ENCODE measurements around the gene GAS7.

The GAS7 gene

GRCh38 chr17:9917801-9918200 is 280.6 kb downstream of the GAS7 start:
- no peak for TF ChIP-seq CTCF (IDR thresholded peaks at IDR 0.05; ENCODE audit: low read depth, low read length)

DNA sequence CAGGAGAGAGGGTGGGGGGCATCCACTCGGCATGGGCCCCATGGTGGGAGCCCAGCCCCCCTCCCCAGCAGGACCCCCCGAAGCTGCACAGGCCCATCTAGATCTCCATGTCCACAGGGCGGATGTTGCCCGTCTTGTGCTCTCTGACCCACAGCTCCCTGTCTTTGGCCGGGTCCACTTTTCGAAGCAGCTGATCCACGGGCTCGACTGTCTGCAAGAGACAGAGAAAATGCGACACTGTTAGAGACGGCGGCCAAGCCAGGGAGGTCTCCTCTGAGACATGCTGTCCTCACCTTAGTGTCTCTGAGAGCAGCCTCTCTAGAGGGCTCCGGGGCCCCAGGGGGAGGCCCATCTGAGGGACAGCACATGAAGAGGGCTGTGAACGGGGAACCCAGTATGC is 281.3 kb downstream of the GAS7 start:
- H3K4me3 ChIP-seq (ENCODE audit: low read depth, low read length), result no peak overlapping the region
- TF ChIP-seq CTCF (IDR thresholded peaks at IDR 0.05; ENCODE audit: low read depth, low read length), result no peak

More at GRCh38 chr17:9917801-9918200, 280.6 kb downstream of the GAS7 start:
- H3K4me3 ChIP-seq (ENCODE audit: low read depth, low read length), result no peak overlapping the region

- no peak overlapping the region for H3K4me3 ChIP-seq (ENCODE audit: low read depth, low read length)
- TF ChIP-seq CTCF (IDR thresholded peaks at IDR 0.05; ENCODE audit: low read depth, low read length), result no peak
Measured at GRCh38 chr17:9916108-9916507, 282.3 kb downstream of the GAS7 start.

GRCh38 chr17:9913476-9913875 is 284.9 kb downstream of the GAS7 start:
- no peak overlapping the region for H3K4me3 ChIP-seq (ENCODE audit: low read depth, low read length)
- no peak for TF ChIP-seq CTCF (IDR thresholded peaks at IDR 0.05; ENCODE audit: low read depth, low read length)

- H3K4me3 ChIP-seq (ENCODE audit: low read depth, low read length), result no peak overlapping the region
- TF ChIP-seq CTCF (IDR thresholded peaks at IDR 0.05; ENCODE audit: low read depth, low read length), result no peak
Measured at GRCh38 chr17:9912121-9913099, 286.0 kb downstream of the GAS7 start.

DNA sequence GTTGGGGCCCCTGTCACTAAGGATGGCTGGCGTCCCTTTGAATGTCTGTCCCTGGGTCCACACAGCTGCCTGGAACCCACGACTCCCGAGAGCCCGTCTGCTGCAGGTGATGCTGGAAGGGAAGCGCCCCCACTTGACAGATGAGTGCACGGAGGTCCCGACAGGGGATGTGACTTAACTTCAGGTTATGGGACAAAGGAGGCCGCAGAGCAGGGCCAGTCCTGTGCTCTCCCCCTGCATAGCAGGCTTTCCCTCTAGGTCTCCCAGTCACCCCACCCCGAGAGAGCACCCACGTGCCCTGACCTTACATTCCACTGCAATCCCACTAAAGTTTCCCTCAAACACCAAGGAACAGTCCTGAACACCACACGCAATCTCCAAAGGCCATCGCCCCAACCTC is 287.3 kb downstream of the GAS7 start:
- no peak overlapping the region for H3K4me3 ChIP-seq (ENCODE audit: low read depth, low read length)
- no peak for TF ChIP-seq CTCF (IDR thresholded peaks at IDR 0.05; ENCODE audit: low read depth, low read length)

- TF ChIP-seq CTCF (IDR thresholded peaks at IDR 0.05; ENCODE audit: low read depth, low read length), result no peak
- no peak overlapping the region for H3K4me3 ChIP-seq (ENCODE audit: low read depth, low read length)
Measured at GRCh38 chr17:9908649-9909042, 289.8 kb downstream of the GAS7 start.
